HG02943 (cell line): Measurements from ENCODE around the gene MUC13.

Source experiments
- ATAC-seq: cut with Tn5 transposase; IDR thresholded peaks from one replicate; pipeline ENCODE4 v1.9.1; 2021; ENCODE audit warnings: mild to moderate bottlenecking, low read depth, moderate library complexity; ENCODE audit not compliant: unreplicated experiment

The MUC13 gene

GRCh38 chr3:124951511-124952281, 17.1 kb upstream of the MUC13 start:
- no peak for ATAC-seq

- ATAC-seq: no peak
Measured at GRCh38 chr3:124950026-124950425, 15.5 kb upstream of the MUC13 start.

GRCh38 chr3:124942613-124943012, 8.1 kb upstream of the MUC13 start:
- no peak for ATAC-seq

GRCh38 chr3:124941771-124942170, 7.2 kb upstream of the MUC13 start:
- no peak for ATAC-seq

GRCh38 chr3:124939661-124940060, 5.1 kb upstream of the MUC13 start:
- no peak for ATAC-seq

- ATAC-seq: no peak
Measured at GRCh38 chr3:124938896-124939295, 4.3 kb upstream of the MUC13 start.

GRCh38 chr3:124937049-124937448, 2.5 kb upstream of the MUC13 start:
- ATAC-seq: no peak

GRCh38 chr3:124935794-124936542, 1.4 kb upstream of the MUC13 start:
- no peak for ATAC-seq

GRCh38 chr3:124935264-124935663, 713 bp upstream of the MUC13 start:
- no peak for ATAC-seq

- ATAC-seq: no peak
Measured at GRCh38 chr3:124928333-124929202, 6.0 kb downstream of the MUC13 start.

- ATAC-seq: no peak
Measured at GRCh38 chr3:124927574-124928045, 6.9 kb downstream of the MUC13 start.

GRCh38 chr3:124926426-124927101, 8.0 kb downstream of the MUC13 start:
- ATAC-seq: no peak

- no peak for ATAC-seq
Measured at GRCh38 chr3:124924741-124925140, 9.8 kb downstream of the MUC13 start.

- ATAC-seq: no peak
Measured at GRCh38 chr3:124923833-124924232, 10.7 kb downstream of the MUC13 start.

GRCh38 chr3:124920718-124921117, 13.8 kb downstream of the MUC13 start:
- ATAC-seq: no peak

GRCh38 chr3:124919756-124920155, 14.8 kb downstream of the MUC13 start:
- ATAC-seq: no peak

- no peak for ATAC-seq
Measured at GRCh38 chr3:124918524-124918923, 16.0 kb downstream of the MUC13 start.

GRCh38 chr3:124916837-124917409, 17.6 kb downstream of the MUC13 start:
- ATAC-seq: no peak

GRCh38 chr3:124915254-124915653, 19.3 kb downstream of the MUC13 start:
- no peak for ATAC-seq

GRCh38 chr3:124907957-124908356, 26.6 kb downstream of the MUC13 start:
- no peak for ATAC-seq
